Right cardiac atrium (tissue), 5 donors: Measurements from ENCODE around the gene JMJD1C. TPM values are rescaled to one million over a fixed set of nuclear protein-coding genes. Genes with fewer than 3 reads are reported as not detected.
"Not testable (repeated sequence)": the region's sequence is repeated elsewhere in the genome, so short reads cannot be mapped to it uniquely, and the experiment has no call there.

ENCODE experiments used
- ATAC-seq, 2 donors: fragments of 200-7000 bp; cut with Tn5 transposase; one replicate each; pipeline versions ENCODE4 v1.8.0 to v1.9.1; 2020; ENCODE audit warnings: moderate library complexity in 2 of 2, mild to moderate bottlenecking in 1 of 2
- DNase-seq, 3 donors: peaks; one replicate each; pipeline ENCODE4 v3.0.0-alpha.2; 2020
- H3K27ac ChIP-seq: one replicate; pipeline ENCODE4 v1.5.1; 2013; ENCODE audit warnings: mild to moderate bottlenecking, low read length, control low read depth, moderate library complexity
- H3K27me3 ChIP-seq: one replicate; pipeline ENCODE4 v1.6.1; 2013; ENCODE audit not compliant: control insufficient read depth, insufficient read depth
- H3K4me1 ChIP-seq: one replicate; pipeline ENCODE4 v1.6.1; 2013; ENCODE audit warnings: low read length; ENCODE audit not compliant: control insufficient read depth, insufficient read depth
- H3K4me3 ChIP-seq: one replicate; pipeline ENCODE4 v1.5.1; 2013; ENCODE audit warnings: low read length, control low read depth
- H3K9me3 ChIP-seq: one replicate; pipeline ENCODE4 v1.6.1; 2013; ENCODE audit warnings: low read length; ENCODE audit not compliant: control insufficient read depth
- WGBS: extraction: QIAGEN DNeasy Blood & Tissue Kit; methylation state at CpG from one replicate; pipeline ENCODE4 v1.1.7; 2013; 5-methylcytosine and 5-hydroxymethylcytosine counted together
- intact Hi-C, 4 donors: fragments of 100-400 bp; cut with DNase I; formaldehyde crosslinking; loops; one replicate each; pipeline versions ENCODE4 v1.11.0 to v1.14.0; 2022 to 2023
- long read RNA-seq, 4 donors: library from polyadenylated mRNA; unstranded; transcript quantifications; one replicate each; pipeline ENCODE4 v2.0.0, GENCODE V29; 2020 to 2021
- polyA plus RNA-seq: library from polyadenylated mRNA; stranded (reverse); fragments of 200-250 nt; gene quantifications from one replicate; pipeline ENCODE4 v1.2.3, GENCODE V29; 2013
- total RNA-seq, 4 donors: library from RNA; stranded (reverse); fragmentation: NEBNext Ultra II Directional; extraction: Animal tissue kit (Norgen Biotek cat#: 25700); gene quantifications; one replicate each; pipeline ENCODE4 v1.2.1, GENCODE V29; 2021
- donor health status: healthy with polysubstance abuse.
- donor health status: DM: no; HTN: yes; CAD: no.
- donor health status: DM: no; HTN: no; CAD: no.
- donor health status: DM: no; HTN: yes; CAD: no; lungs with severe emphysema.
- donor health status: DM: yes; HTN: yes; CAD: no.

Gene JMJD1C
- total RNA-seq (10 to 100 TPM; 42.2 to 44.8 (median 43.8) TPM), polyA plus RNA-seq (31.0 TPM)
- long read RNA-seq, donor 1, partial matches to known transcripts: 7 of 17 reads
- long read RNA-seq, donor 1, other reads (novel, unspliced or antisense): 10 of 17 reads
- long read RNA-seq, donor 2, partial matches to known transcripts: 4 of 6 reads
- long read RNA-seq, donor 2, other reads (novel, unspliced or antisense): 2 of 6 reads
- long read RNA-seq, donor 3, partial matches to known transcripts: 26 of 41 reads
- long read RNA-seq, donor 3, other reads (novel, unspliced or antisense): 15 of 41 reads
- long read RNA-seq, donor 4, partial matches to known transcripts: 2 of 3 reads
- long read RNA-seq, donor 4, other reads (novel, unspliced or antisense): 1 of 3 reads

- peak; percentile 95 to 96 for ATAC-seq
- Histone ChIP-seq H3K27me3 (no peaks in the 10 kb centered on the region), H3K9me3 (no peaks in the 10 kb centered on the region), H3K27ac (peak within 1 kb of the TSS; percentile 88), H3K4me1 (no peaks in the 10 kb centered on the region), H3K4me3 (peak within 1 kb of the TSS; percentile 64)
- under 1% methylated on average over 98 of the region's 99 CpGs for WGBS
- peak; percentile 83 to 93 (median 89) for DNase-seq
- intact Hi-C loops: loop anchor here in 2 of 4 donors (10.0 kb wide), 2 partner anchors 159 to 249 kb away; no protein-coding TSS in a partner anchor
These were observed at the start of gene JMJD1C for GRCh38 chr10:63465293-63466143. Gene JMJD1C, minus strand, starts transcription at chr10:63465977. Its CDS starts 315 bp downstream, at chr10:63465662.

GRCh38 chr10:63515002-63515763, 49.4 kb upstream of the JMJD1C start:
- H3K27ac ChIP-seq: peak overlapping the region; percentile 75
- peaks cover 10% of the 10 kb centered on the region for H3K4me1 ChIP-seq

GRCh38 chr10:63506554-63506953, 40.8 kb upstream of the JMJD1C start:
- H3K27ac ChIP-seq: no peak overlapping the region
- H3K4me1 ChIP-seq: peaks cover 3% of the 10 kb centered on the region
- DNase-seq (no peak), ATAC-seq (no peak)
- H3K27me3 ChIP-seq: no peaks in the 10 kb centered on the region
- no peak overlapping the region for H3K4me3 ChIP-seq
- no peaks in the 10 kb centered on the region for H3K9me3 ChIP-seq
- intact Hi-C loops: no loop called here
- 71% methylated on average over 1 of the region's 1 CpG for WGBS

More at GRCh38 chr10:63515002-63515763, 49.4 kb upstream of the JMJD1C start:
- DNase-seq: no peak
- Histone ChIP-seq H3K4me3 (no peak overlapping the region), H3K9me3 (no peaks in the 10 kb centered on the region), H3K27me3 (no peaks in the 10 kb centered on the region)
- 36% methylated on average over 5 of the region's 5 CpGs for WGBS
- peak; percentile 61 to 86 for ATAC-seq
- intact Hi-C loops: no loop called here

- no peaks in the 10 kb centered on the region for H3K9me3 ChIP-seq
- H3K27me3 ChIP-seq: no peaks in the 10 kb centered on the region
- intact Hi-C loops: no loop called here
- ATAC-seq (no peak), DNase-seq (no peak)
- no peak overlapping the region for H3K4me3 ChIP-seq
- WGBS: 70% methylated on average over 2 of the region's 2 CpGs
- H3K27ac ChIP-seq: no peak overlapping the region
- H3K4me1 ChIP-seq: peaks cover 1% of the 10 kb centered on the region
These were observed 39.8 kb upstream of the JMJD1C start for GRCh38 chr10:63505562-63505961.

GRCh38 chr10:63504145-63504881, 38.5 kb upstream of the JMJD1C start:
- DNase-seq (no peak), ATAC-seq (no peak)
- Histone ChIP-seq H3K27ac (no peak overlapping the region), H3K9me3 (no peaks in the 10 kb centered on the region), H3K27me3 (no peaks in the 10 kb centered on the region), H3K4me1 (peaks cover 1% of the 10 kb centered on the region), H3K4me3 (no peak overlapping the region)
- intact Hi-C loops: no loop called here
- 77% methylated on average over 3 of the region's 3 CpGs for WGBS

GRCh38 chr10:63503395-63503794, 37.6 kb upstream of the JMJD1C start:
- H3K4me3 ChIP-seq: no peak overlapping the region
- no peak for ATAC-seq

GRCh38 chr10:63502832-63503231, 37.1 kb upstream of the JMJD1C start:
- Histone ChIP-seq H3K4me1 (peaks cover 1% of the 10 kb centered on the region), H3K27me3 (no peaks in the 10 kb centered on the region), H3K9me3 (no peaks in the 10 kb centered on the region), H3K4me3 (no peak overlapping the region), H3K27ac (no peak overlapping the region)
- WGBS: 69% methylated on average over 1 of the region's 1 CpG
- ATAC-seq (no peak), DNase-seq (no peak)
- intact Hi-C loops: no loop called here

More at GRCh38 chr10:63503395-63503794, 37.6 kb upstream of the JMJD1C start:
- DNase-seq: no peak
- H3K27me3 ChIP-seq: no peaks in the 10 kb centered on the region
- peaks cover 1% of the 10 kb centered on the region for H3K4me1 ChIP-seq
- no peaks in the 10 kb centered on the region for H3K9me3 ChIP-seq
- WGBS: 64% methylated on average over 4 of the region's 4 CpGs
- no peak overlapping the region for H3K27ac ChIP-seq
- intact Hi-C loops: no loop called here

- WGBS: 93% methylated on average over 1 of the region's 1 CpG
- intact Hi-C loops: no loop called here
- peaks cover 1% of the 10 kb centered on the region for H3K4me1 ChIP-seq
- ATAC-seq: no peak
- H3K27ac ChIP-seq: no peak overlapping the region
- H3K27me3 ChIP-seq: no peaks in the 10 kb centered on the region
- no peak overlapping the region for H3K4me3 ChIP-seq
- no peaks in the 10 kb centered on the region for H3K9me3 ChIP-seq
- DNase-seq: no peak
These were observed 36.2 kb upstream of the JMJD1C start for GRCh38 chr10:63501954-63502353.

GRCh38 chr10:63500551-63500950, 34.8 kb upstream of the JMJD1C start:
- ATAC-seq, intact Hi-C loops, H3K27me3 ChIP-seq, H3K4me3 ChIP-seq, H3K9me3 ChIP-seq, H3K4me1 ChIP-seq, H3K27ac ChIP-seq: not testable (repeated sequence)
- WGBS: 94% methylated on average over 5 of the region's 5 CpGs
- DNase-seq: peak in 1 of 3 donors; percentile 18

- 69% methylated on average over 1 of the region's 1 CpG for WGBS
These were observed 32.9 kb upstream of the JMJD1C start for GRCh38 chr10:63498665-63499064.

More at GRCh38 chr10:63498665-63499064, 32.9 kb upstream of the JMJD1C start:
- Histone ChIP-seq H3K27me3 (no peaks in the 10 kb centered on the region), H3K27ac (no peak overlapping the region), H3K4me1 (no peaks in the 10 kb centered on the region), H3K9me3 (no peaks in the 10 kb centered on the region), H3K4me3 (no peak overlapping the region)
- ATAC-seq (no peak), DNase-seq (no peak)
- intact Hi-C loops: no loop called here
